ENCODE measurements around the gene CTSZ. TPM values are rescaled to one million over a fixed set of nuclear protein-coding genes. Genes with fewer than 3 reads are reported as not detected.

Gene CTSZ
- total RNA-seq, 2 donors from 2014 or later = 242 to 436 TPM

DNA sequence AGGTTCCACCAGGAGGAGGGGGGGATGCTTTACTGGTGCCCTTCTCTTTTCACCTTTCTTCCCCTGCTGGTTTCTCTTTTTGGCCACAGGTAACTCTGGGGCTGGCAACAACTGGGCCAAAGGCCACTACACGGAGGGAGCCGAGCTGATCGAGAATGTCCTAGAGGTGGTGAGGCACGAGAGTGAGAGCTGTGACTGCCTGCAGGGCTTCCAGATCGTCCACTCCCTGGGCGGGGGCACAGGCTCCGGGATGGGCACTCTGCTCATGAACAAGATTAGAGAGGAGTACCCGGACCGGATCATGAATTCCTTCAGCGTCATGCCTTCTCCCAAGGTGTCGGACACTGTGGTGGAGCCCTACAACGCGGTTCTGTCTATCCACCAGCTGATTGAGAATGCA lies 16.6 kb upstream of the CTSZ start:
- H3K4me3 ChIP-seq = no peak overlapping the region
- DNase-seq (ENCODE audit: low spot score) (no peak), ATAC-seq (ENCODE audit: insufficient number of reproducible peaks, low FRiP score, low read depth) (no peak)
- H3K4me1 ChIP-seq (ENCODE audit: control insufficient read depth in 1 of 2, low read depth in 2 of 2) = peaks cover 3 to 16% of the 10 kb centered on the region in 2 donors
- H3K27me3 ChIP-seq (replicated peaks; ENCODE audit: insufficient read depth) = no peaks in the 10 kb centered on the region
- no peak overlapping the region for H3K27ac ChIP-seq
- peaks cover 29% of the 10 kb centered on the region for H3K36me3 ChIP-seq
- TF ChIP-seq, protein P1, sequence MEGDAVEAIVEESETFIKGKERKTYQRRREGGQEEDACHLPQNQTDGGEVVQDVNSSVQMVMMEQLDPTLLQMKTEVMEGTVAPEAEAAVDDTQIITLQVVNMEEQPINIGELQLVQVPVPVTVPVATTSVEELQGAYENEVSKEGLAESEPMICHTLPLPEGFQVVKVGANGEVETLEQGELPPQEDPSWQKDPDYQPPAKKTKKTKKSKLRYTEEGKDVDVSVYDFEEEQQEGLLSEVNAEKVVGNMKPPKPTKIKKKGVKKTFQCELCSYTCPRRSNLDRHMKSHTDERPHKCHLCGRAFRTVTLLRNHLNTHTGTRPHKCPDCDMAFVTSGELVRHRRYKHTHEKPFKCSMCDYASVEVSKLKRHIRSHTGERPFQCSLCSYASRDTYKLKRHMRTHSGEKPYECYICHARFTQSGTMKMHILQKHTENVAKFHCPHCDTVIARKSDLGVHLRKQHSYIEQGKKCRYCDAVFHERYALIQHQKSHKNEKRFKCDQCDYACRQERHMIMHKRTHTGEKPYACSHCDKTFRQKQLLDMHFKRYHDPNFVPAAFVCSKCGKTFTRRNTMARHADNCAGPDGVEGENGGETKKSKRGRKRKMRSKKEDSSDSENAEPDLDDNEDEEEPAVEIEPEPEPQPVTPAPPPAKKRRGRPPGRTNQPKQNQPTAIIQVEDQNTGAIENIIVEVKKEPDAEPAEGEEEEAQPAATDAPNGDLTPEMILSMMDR (IDR thresholded peaks at IDR 0.05) = no peak
- no peaks in the 10 kb centered on the region for H3K9me3 ChIP-seq

DNA sequence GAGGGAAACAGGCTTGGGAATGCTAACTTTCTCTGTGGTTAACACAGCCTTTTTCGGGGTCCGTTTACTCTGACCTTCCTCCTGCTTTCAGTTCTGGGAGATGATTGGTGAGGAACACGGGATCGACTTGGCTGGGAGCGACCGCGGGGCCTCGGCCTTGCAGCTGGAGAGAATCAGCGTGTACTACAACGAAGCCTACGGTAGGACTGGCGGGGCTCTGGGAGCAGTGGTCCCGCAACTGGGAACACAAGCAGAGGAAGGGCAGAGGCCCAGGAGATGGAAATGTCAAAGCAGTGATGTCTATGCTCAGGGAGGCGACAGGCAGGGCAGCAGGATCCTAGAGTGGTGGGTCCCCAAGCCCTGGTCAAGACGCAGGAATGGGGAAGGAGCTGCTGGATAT lies 15.7 kb upstream of the CTSZ start:
- no peak for DNase-seq (ENCODE audit: low spot score)
- no peaks in the 10 kb centered on the region for H3K9me3 ChIP-seq
- peaks cover 28% of the 10 kb centered on the region for H3K36me3 ChIP-seq
- no peak overlapping the region for H3K4me3 ChIP-seq
- H3K27ac ChIP-seq = no peak overlapping the region
- ATAC-seq (ENCODE audit: insufficient number of reproducible peaks, low FRiP score, low read depth) = no peak
- H3K4me1 ChIP-seq (ENCODE audit: control insufficient read depth in 1 of 2, low read depth in 2 of 2) = peaks cover 0 to 7% of the 10 kb centered on the region in 2 donors
- TF ChIP-seq, protein P1 (IDR thresholded peaks at IDR 0.05) = no peak
- H3K27me3 ChIP-seq (replicated peaks; ENCODE audit: insufficient read depth) = no peaks in the 10 kb centered on the region

DNA sequence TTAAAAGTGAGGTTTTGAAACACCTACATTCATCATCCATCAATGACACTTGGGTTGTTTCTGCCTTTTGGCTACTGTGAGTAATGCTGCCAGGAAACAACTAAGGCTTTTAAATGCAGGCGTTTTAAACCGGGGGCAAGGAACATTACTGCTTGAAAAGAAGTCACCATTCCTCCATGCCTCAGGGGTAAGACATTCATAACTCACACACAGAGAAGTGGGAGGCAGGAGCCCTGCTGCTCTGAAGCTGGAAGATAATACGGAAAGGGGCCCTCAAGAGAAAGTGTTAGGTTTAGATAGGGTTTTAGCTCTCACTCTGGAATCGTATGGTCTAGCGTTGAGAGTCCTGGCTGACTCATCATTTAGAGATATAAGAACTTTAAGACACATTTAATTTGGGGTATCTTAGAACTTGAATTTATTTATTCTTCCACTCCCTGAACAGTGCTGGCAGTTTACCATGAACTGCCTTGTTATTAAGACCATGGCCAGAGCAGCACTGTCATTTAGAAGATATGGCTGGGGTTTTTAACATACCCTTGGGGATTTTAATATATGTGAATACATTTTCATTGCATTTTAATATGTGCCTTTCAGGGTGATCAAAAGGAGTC lies 14.0 kb upstream of the CTSZ start:
- no peak for ATAC-seq (ENCODE audit: insufficient number of reproducible peaks, low FRiP score, low read depth)
- no peak overlapping the region for H3K27ac ChIP-seq
- H3K36me3 ChIP-seq = peaks cover 22% of the 10 kb centered on the region

DNA sequence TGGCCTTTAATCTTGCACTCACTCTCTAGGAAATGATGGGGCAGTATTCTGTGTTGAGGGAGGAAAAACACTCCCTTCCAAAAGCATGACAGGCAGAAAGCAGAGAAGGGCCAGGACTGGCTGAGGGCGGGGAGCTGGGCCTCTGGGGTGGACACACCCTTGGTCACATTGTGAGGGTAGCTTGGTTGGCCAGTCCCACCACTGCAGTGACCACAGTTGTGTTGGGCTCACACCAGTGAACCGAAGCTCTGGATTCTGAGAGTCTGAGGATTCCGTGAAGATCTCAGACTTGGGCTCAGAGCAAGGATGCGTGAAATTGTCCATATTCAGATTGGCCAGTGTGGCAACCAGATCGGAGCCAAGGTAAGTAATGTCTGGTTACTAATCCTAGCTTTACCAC lies 12.2 kb upstream of the CTSZ start, which contains the start of gene TUBB1:
TUBB1 (plus strand) TSS at position 213 of the 400 bp plus-strand sequence; CDS start at position 307, 94 bp downstream.
- ATAC-seq (ENCODE audit: insufficient number of reproducible peaks, low FRiP score, low read depth) (no peak), DNase-seq (ENCODE audit: low spot score) (no peak)
- TF ChIP-seq, protein P1 (IDR thresholded peaks at IDR 0.05) = no peak
- Histone ChIP-seq H3K36me3 (peaks cover 10% of the 10 kb centered on the region), H3K9me3 (no peaks in the 10 kb centered on the region), H3K27me3 (replicated peaks; ENCODE audit: insufficient read depth) (no peaks in the 10 kb centered on the region), H3K4me3 (no peak within 1 kb of the TSS), H3K27ac (no peak within 1 kb of the TSS), H3K4me1 (ENCODE audit: control insufficient read depth in 1 of 2, low read depth in 2 of 2) (peaks cover 0 to 11% of the 10 kb centered on the region in 2 donors)

More for the DNA sequence above, 14.0 kb upstream of the CTSZ start:
- TF ChIP-seq, protein P1 (IDR thresholded peaks at IDR 0.05) = no peak
- Histone ChIP-seq H3K4me3 (no peak overlapping the region), H3K4me1 (ENCODE audit: control insufficient read depth in 1 of 2, low read depth in 2 of 2) (no peaks in the 10 kb centered on the region), H3K27me3 (replicated peaks; ENCODE audit: insufficient read depth) (no peaks in the 10 kb centered on the region), H3K9me3 (no peaks in the 10 kb centered on the region)
- DNase-seq (ENCODE audit: low spot score) = no peak

DNA sequence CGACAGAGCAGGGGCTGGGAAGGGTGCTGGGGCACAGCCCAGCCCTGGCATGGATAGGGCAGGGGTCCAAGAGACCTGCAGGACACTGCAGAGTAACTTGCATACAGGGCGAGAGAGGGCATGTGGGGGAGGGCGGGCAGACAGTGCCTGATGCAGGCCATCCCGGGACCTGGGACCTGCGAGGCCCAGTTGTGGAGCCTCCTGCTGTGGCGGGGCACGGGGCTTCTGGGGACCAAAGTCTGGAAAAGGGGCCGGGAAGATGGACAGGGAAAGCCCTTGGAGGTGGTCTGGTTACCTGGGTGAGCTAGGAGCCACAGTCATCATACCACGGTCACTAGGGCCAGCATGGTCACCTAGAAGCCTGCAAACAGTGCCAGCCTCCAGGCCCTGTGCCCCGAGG lies 11.8 kb upstream of the CTSZ start:
- H3K27me3 ChIP-seq (replicated peaks; ENCODE audit: insufficient read depth) = no peaks in the 10 kb centered on the region
- H3K27ac ChIP-seq = no peak overlapping the region
- DNase-seq (ENCODE audit: low spot score) (no peak), ATAC-seq (ENCODE audit: insufficient number of reproducible peaks, low FRiP score, low read depth) (no peak)
- no peaks in the 10 kb centered on the region for H3K9me3 ChIP-seq
- peaks cover 0 to 15% of the 10 kb centered on the region in 2 donors for H3K4me1 ChIP-seq (ENCODE audit: control insufficient read depth in 1 of 2, low read depth in 2 of 2)
- peaks cover 8% of the 10 kb centered on the region for H3K36me3 ChIP-seq
- no peak overlapping the region for H3K4me3 ChIP-seq
- TF ChIP-seq, protein P1 (IDR thresholded peaks at IDR 0.05) = no peak

Data from thoracic aorta (tissue), 2 donors.